Osteoblast (primary cell): ENCODE measurements around the gene GRIK3. TPM values are rescaled to one million over a fixed set of nuclear protein-coding genes. Genes with fewer than 3 reads are reported as not detected.
A peak's percentile ranks its signal among the peaks of the same experiment; 100 is the strongest.

ENCODE experiments used
- DNase-seq: peaks from one replicate; pipeline ENCODE4 v3.0.0; 2011; ENCODE audit warnings: low spot score, mixed read lengths; ENCODE audit not compliant: insufficient read length; ENCODE audit errors: missing footprints
- H2AFZ ChIP-seq: 2 replicates; pipeline ENCODE4 v1.6.0; 2011; ENCODE audit warnings: mild to moderate bottlenecking, low read length
- H3K27ac ChIP-seq: 2 replicates; pipeline ENCODE4 v1.5.1; 2011; ENCODE audit warnings: mild to moderate bottlenecking, low read depth, low read length, moderate library complexity
- H3K27me3 ChIP-seq: 2 replicates; pipeline ENCODE4 v1.6.0; 2012; ENCODE audit warnings: mild to moderate bottlenecking, control low read depth, inconsistent platforms, low read length, moderate library complexity; ENCODE audit not compliant: insufficient read depth
- H3K36me3 ChIP-seq: 2 replicates; pipeline ENCODE4 v1.5.1; 2011; ENCODE audit warnings: mild to moderate bottlenecking, low read length, control low read depth, moderate library complexity; ENCODE audit not compliant: insufficient read depth
- H3K4me1 ChIP-seq: 2 replicates; pipeline ENCODE4 v1.5.1; 2011; ENCODE audit warnings: mild to moderate bottlenecking, low read length, control low read depth, moderate library complexity; ENCODE audit not compliant: insufficient read depth
- H3K4me2 ChIP-seq: 2 replicates; pipeline ENCODE4 v1.6.0; 2011; ENCODE audit warnings: mild to moderate bottlenecking, low read length; ENCODE audit not compliant: insufficient read depth
- H3K4me3 ChIP-seq: fragments of 200-600 bp; sonication (generic); 3 replicates; pipeline ENCODE4 v1.5.1; 2012; ENCODE audit warnings: mild to moderate bottlenecking, low read length, inconsistent platforms; ENCODE audit not compliant: insufficient read depth
- H3K79me2 ChIP-seq: 2 replicates; pipeline ENCODE4 v1.6.0; 2012; ENCODE audit warnings: mild to moderate bottlenecking, low read length, control low read depth, inconsistent platforms; ENCODE audit not compliant: insufficient read depth
- H3K9me3 ChIP-seq: 2 replicates; pipeline ENCODE4 v1.5.1; 2011; ENCODE audit warnings: low read depth, low read length, control low read depth
- H4K20me1 ChIP-seq: 2 replicates; pipeline ENCODE4 v1.6.0; 2012; ENCODE audit warnings: mild to moderate bottlenecking, low read length, control low read depth; ENCODE audit not compliant: insufficient read depth
- total RNA-seq: library from RNA; depleted of rRNA; stranded (reverse); fragments of >200 nt; gene quantifications from 2 replicates; pipeline ENCODE4 v1.2.3, GENCODE V29; 2012
- TF ChIP-seq, protein P1 (sequence below): IDR thresholded peaks from 2 replicates; pipeline ENCODE4 v1.5.1; 2011; ENCODE audit warnings: mild to moderate bottlenecking, low read depth, low read length, moderate library complexity; ENCODE audit errors: extremely low read depth

GRIK3 gene
- total RNA-seq, 1 donor = not detected

DNA sequence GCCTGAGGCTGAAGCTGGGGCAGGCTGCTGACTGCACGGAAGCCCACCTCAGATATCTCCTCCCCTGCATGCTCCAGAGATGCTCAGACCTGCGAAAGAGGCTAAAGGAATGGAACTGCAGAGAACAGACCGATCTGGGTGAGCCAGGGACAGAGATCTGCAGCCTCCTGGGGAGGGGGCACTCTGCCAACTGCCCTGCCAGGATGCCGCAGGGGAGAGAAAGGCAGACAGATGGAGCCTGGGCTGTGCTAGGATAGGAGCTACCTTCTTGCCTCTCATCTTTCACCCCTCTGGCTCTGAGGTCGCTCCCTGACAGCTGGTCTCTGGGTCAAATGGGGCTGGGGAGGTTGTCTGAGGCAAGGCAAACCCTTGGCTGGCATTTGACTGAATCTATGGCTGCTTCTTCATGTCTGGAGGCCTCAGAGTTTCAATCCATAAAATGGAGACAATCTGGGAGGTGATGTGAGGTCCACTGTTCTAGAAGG is 238.2 kb downstream of the GRIK3 start:
- Histone ChIP-seq H3K27me3 (no peaks in the 10 kb centered on the region), H3K27ac (no peak overlapping the region), H3K4me3 (no peak overlapping the region), H3K4me1 (no peaks in the 10 kb centered on the region), H3K4me2 (no peak overlapping the region), H3K79me2 (no peaks in the 10 kb centered on the region), H3K9me3 (no peaks in the 10 kb centered on the region), H3K36me3 (no peaks in the 10 kb centered on the region), H2AFZ (no peak overlapping the region), H4K20me1 (no peaks in the 10 kb centered on the region)
- peak; percentile 30 for DNase-seq
- TF ChIP-seq, protein P1, sequence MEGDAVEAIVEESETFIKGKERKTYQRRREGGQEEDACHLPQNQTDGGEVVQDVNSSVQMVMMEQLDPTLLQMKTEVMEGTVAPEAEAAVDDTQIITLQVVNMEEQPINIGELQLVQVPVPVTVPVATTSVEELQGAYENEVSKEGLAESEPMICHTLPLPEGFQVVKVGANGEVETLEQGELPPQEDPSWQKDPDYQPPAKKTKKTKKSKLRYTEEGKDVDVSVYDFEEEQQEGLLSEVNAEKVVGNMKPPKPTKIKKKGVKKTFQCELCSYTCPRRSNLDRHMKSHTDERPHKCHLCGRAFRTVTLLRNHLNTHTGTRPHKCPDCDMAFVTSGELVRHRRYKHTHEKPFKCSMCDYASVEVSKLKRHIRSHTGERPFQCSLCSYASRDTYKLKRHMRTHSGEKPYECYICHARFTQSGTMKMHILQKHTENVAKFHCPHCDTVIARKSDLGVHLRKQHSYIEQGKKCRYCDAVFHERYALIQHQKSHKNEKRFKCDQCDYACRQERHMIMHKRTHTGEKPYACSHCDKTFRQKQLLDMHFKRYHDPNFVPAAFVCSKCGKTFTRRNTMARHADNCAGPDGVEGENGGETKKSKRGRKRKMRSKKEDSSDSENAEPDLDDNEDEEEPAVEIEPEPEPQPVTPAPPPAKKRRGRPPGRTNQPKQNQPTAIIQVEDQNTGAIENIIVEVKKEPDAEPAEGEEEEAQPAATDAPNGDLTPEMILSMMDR = no peak

DNA sequence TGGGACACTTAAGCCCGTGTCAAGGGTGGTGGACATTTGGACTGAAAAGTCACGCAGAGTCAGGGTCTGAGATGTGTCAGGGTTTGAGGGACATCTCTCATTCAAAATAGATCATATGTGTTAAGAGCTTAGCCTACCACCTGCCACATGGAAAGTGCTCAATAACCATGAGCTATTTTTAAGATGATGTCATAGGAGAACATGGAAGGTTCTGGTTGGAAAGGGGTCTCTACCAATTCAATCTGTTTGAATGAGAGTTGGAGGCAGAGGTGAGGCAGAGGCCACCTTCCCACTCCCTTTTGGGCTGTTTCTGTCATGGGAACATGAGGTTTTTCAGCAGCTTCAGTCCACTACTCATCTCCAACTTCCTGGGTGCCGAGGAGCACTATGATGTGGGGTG is 239.9 kb downstream of the GRIK3 start:
- Histone ChIP-seq H3K4me1 (no peaks in the 10 kb centered on the region), H3K79me2 (no peaks in the 10 kb centered on the region), H3K27me3 (no peaks in the 10 kb centered on the region), H3K9me3 (no peaks in the 10 kb centered on the region), H3K27ac (no peak overlapping the region), H3K4me2 (no peak overlapping the region), H3K4me3 (no peak overlapping the region), H2AFZ (no peak overlapping the region), H3K36me3 (no peaks in the 10 kb centered on the region), H4K20me1 (no peaks in the 10 kb centered on the region)
- DNase-seq = no peak
- TF ChIP-seq, protein P1 = no peak

DNA sequence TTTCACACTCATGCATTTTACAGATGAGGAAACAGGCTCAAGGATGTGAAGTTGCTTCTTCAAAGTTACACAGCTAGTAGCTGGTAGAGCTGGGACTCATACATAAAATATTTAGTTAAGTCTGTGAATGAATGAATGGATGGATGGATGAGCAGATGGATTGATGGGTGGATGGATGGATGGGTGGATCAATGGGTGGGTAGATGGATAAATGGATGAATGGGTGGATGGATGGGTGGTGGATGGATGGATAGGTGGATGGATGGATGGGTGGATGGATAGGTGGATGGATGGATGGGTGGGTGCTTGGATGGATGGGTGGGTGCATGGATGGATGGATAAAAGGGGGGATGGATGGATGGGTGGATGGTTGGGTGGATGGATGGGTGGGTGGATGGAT is 240.9 kb downstream of the GRIK3 start:
- no peak for DNase-seq
- Histone ChIP-seq H4K20me1 (no peaks in the 10 kb centered on the region), H3K4me3 (no peak overlapping the region)

DNA sequence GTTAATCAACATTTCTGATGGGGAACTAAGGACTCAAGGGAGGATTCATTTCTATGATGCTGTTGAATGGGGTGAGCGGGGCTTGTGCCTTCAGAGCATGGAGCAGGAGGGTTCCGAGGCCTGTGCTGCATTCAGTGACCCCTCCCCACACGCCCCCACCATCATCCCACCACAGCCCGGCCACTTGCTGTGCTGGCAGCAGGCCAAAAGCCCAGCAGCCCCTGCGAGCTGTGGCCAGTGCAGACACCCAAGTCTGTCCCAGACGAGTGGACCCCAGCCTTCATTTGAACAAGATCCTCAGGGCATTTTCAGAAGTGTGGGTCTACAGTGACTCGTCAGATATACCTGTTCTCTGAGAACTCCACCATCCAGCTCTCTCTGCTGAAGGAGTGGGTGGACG is 242.0 kb downstream of the GRIK3 start:
- H2AFZ ChIP-seq = no peak overlapping the region
- H3K4me1 ChIP-seq = no peaks in the 10 kb centered on the region
- H3K9me3 ChIP-seq = no peaks in the 10 kb centered on the region
- H3K36me3 ChIP-seq = no peaks in the 10 kb centered on the region
- no peak overlapping the region for H3K4me3 ChIP-seq
- no peaks in the 10 kb centered on the region for H4K20me1 ChIP-seq
- H3K79me2 ChIP-seq = no peaks in the 10 kb centered on the region
- no peak overlapping the region for H3K4me2 ChIP-seq
- no peak overlapping the region for H3K27ac ChIP-seq
- DNase-seq = no peak
- TF ChIP-seq, protein P1 = no peak
- no peaks in the 10 kb centered on the region for H3K27me3 ChIP-seq

More for the DNA sequence above, 240.9 kb downstream of the GRIK3 start:
- no peaks in the 10 kb centered on the region for H3K36me3 ChIP-seq
- TF ChIP-seq, protein P1 = no peak
- H3K27ac ChIP-seq = no peak overlapping the region
- no peak overlapping the region for H2AFZ ChIP-seq
- H3K4me2 ChIP-seq = no peak overlapping the region
- no peaks in the 10 kb centered on the region for H3K4me1 ChIP-seq
- no peaks in the 10 kb centered on the region for H3K79me2 ChIP-seq
- H3K27me3 ChIP-seq = no peaks in the 10 kb centered on the region
- no peaks in the 10 kb centered on the region for H3K9me3 ChIP-seq
